22Rv1 (cell line): ENCODE data around the gene ATP13A3.

Experiments used
- CTCF ChIP-seq: fragments of 450-650 bp; IDR thresholded peaks from 2 replicates; pipeline ENCODE4 v1.5.1; 2017; ENCODE audit warnings: mild to moderate bottlenecking
- ZFX ChIP-seq: fragments of 450-650 bp; IDR thresholded peaks from 2 replicates; pipeline ENCODE4 v1.6.1; 2017; ENCODE audit warnings: antibody characterized with exemption, borderline replicate concordance

- TF ChIP-seq CTCF (no peak), ZFX (no peak)
Observed at GRCh38 chr3:194407423-194407822, 79.4 kb downstream of the ATP13A3 start.
